GM12891 (cell line): ENCODE data around the gene HIGD1B.

Experiments
- PAX5 ChIP-seq: IDR thresholded peaks from 2 replicates; pipeline ENCODE4 v1.6.1; 2011; ENCODE audit warnings: low read length, moderate library complexity, mild to moderate bottlenecking; ENCODE audit not compliant: insufficient read depth, severe bottlenecking
- POLR2A ChIP-seq: IDR thresholded peaks from 2 replicates; pipeline ENCODE4 v1.6.1; 2011; ENCODE audit warnings: low read depth, low read length, control low read depth
- TAF1 ChIP-seq: IDR thresholded peaks from 2 replicates; pipeline ENCODE4 v1.6.1; 2011; ENCODE audit warnings: low read depth, low read length, control low read depth

- TF ChIP-seq TAF1, result no peak
- TF ChIP-seq POLR2A, result no peak
- TF ChIP-seq PAX5, result no peak
Observed at GRCh38 chr17:44827863-44828262, 19.8 kb upstream of the HIGD1B start.
